ENCODE results near the gene POU2F3. TPM values are rescaled to one million over a fixed set of nuclear protein-coding genes. Genes with fewer than 3 reads are reported as not detected.

The POU2F3 gene
- total RNA-seq, 1 donor from 2014 or later = not detected

DNA sequence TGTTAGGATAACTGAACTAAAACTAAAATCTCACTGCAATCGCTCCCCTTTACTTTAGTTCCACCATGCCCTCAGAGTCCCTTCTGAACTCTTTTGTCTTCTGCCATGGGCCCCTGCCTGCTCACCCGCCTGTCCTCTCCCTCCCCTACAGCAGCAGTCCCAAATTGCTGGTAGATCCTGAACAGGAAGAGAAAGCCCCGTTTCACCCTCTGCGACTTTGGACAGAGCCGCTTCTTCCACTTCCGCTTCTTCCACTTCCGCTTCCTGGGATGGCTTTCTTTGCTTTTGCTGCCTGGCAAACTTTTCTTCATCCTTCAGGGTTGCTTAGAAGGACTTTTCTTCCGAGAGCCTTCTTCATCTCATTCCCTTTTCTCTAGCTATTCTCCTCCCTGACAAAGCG, 49.5 kb downstream of the POU2F3 start:
- Mint-ChIP-seq H3K4me1 (ENCODE audit: unreplicated experiment) (no peaks in the 10 kb centered on the region), H3K4me3 (ENCODE audit: unreplicated experiment) (no peak overlapping the region), H3K27me3 (ENCODE audit: unreplicated experiment) (peaks cover 60% of the 10 kb centered on the region), H3K36me3 (ENCODE audit: unreplicated experiment) (no peaks in the 10 kb centered on the region), H3K9me3 (ENCODE audit: unreplicated experiment) (no peaks in the 10 kb centered on the region), H3K27ac (ENCODE audit: unreplicated experiment) (no peak overlapping the region)
- TF ChIP-seq, protein P1, sequence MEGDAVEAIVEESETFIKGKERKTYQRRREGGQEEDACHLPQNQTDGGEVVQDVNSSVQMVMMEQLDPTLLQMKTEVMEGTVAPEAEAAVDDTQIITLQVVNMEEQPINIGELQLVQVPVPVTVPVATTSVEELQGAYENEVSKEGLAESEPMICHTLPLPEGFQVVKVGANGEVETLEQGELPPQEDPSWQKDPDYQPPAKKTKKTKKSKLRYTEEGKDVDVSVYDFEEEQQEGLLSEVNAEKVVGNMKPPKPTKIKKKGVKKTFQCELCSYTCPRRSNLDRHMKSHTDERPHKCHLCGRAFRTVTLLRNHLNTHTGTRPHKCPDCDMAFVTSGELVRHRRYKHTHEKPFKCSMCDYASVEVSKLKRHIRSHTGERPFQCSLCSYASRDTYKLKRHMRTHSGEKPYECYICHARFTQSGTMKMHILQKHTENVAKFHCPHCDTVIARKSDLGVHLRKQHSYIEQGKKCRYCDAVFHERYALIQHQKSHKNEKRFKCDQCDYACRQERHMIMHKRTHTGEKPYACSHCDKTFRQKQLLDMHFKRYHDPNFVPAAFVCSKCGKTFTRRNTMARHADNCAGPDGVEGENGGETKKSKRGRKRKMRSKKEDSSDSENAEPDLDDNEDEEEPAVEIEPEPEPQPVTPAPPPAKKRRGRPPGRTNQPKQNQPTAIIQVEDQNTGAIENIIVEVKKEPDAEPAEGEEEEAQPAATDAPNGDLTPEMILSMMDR (IDR thresholded peaks at IDR 0.05) = no peak
- DNase-seq (ENCODE audit: extremely low spot score, unreplicated experiment) = no peak

DNA sequence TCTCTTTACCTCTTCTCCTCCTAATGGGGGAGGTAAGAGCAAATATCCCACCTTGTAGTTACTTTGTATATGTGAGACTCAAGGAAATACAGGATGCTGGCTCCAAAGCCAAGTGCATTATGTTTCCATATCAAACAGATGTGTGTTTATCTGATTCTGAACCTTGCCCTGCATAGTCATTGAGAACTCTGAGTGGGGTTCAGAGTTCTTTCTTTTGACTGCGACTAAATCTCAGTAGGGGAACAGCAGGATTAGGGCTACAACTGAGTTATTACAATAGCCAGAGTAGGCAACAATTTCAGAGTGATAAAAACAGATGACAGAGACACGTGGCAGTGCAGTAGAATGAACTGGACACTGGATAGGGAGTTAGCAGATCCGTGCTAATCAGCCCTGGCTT, 51.0 kb downstream of the POU2F3 start:
- H3K4me3 Mint-ChIP-seq (ENCODE audit: unreplicated experiment) = no peak overlapping the region
- TF ChIP-seq, protein P1 (IDR thresholded peaks at IDR 0.05) = no peak
- H3K36me3 Mint-ChIP-seq (ENCODE audit: unreplicated experiment) = no peaks in the 10 kb centered on the region
- no peaks in the 10 kb centered on the region for H3K9me3 Mint-ChIP-seq (ENCODE audit: unreplicated experiment)
- H3K4me1 Mint-ChIP-seq (ENCODE audit: unreplicated experiment) = no peaks in the 10 kb centered on the region
- peaks cover 74% of the 10 kb centered on the region for H3K27me3 Mint-ChIP-seq (ENCODE audit: unreplicated experiment)
- H3K27ac Mint-ChIP-seq (ENCODE audit: unreplicated experiment) = no peak overlapping the region
- no peak for DNase-seq (ENCODE audit: extremely low spot score, unreplicated experiment)

DNA sequence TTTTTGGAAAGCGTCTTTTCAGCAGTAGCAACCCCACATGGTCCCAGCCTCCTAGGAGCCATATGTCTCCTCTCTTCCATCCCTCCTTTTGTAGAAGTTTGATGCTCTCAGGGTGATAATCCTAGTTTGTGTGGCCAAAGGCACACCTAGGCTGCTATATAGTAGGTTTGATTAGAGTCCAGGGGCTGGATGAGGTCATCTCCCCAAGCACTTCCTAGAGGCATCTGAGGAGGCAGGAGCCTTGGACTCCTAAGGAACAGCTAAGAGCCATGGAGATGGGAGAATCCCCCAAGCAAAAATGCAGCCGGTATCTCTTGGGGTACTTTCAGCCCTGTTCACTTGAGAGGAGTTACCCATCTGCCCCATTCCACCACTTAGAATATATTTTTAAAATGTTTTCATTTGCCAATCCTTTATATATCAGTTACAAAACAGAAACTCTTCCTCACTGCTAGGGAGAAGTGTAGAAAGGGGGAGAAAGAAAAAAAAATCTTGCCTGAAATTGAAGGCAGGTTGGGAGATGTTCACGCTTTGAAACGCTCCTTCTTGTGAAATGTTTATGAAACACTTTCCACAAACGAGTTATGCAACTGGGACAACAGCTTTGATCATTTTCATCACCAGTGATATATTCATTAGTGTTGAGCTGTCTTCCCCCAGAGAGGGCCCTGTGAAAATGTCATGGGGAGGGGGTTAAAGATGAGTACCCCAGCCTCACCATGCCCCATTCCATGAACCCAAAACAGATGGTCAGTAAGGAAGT, 53.3 kb downstream of the POU2F3 start:
- no peak overlapping the region for H3K4me3 Mint-ChIP-seq (ENCODE audit: unreplicated experiment)
- H3K36me3 Mint-ChIP-seq (ENCODE audit: unreplicated experiment) = no peaks in the 10 kb centered on the region
- no peak for DNase-seq (ENCODE audit: extremely low spot score, unreplicated experiment)
- no peaks in the 10 kb centered on the region for H3K4me1 Mint-ChIP-seq (ENCODE audit: unreplicated experiment)
- no peak overlapping the region for H3K27ac Mint-ChIP-seq (ENCODE audit: unreplicated experiment)
- peaks cover 80% of the 10 kb centered on the region for H3K27me3 Mint-ChIP-seq (ENCODE audit: unreplicated experiment)
- H3K9me3 Mint-ChIP-seq (ENCODE audit: unreplicated experiment) = no peaks in the 10 kb centered on the region
- TF ChIP-seq, protein P1 (IDR thresholded peaks at IDR 0.05) = no peak

DNA sequence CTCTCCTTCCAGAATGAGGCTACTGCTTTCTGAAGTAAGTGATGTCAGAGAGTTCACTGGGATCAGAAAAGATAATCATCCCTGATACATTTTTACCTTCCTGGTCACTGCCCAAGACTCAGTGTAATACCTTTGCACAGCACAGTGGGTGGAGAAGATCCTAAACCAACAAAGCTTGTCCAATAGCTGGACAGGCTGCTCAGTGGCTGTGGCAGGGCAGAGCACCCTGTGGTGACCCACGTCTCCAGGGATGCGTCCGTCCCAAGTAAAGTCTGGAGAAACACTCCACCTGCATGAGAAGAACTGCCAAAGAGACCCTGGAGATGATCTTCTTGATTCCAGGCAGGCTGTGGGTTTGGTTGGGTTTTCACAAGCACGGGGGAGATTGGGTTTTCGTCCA, 54.2 kb downstream of the POU2F3 start:
- Mint-ChIP-seq H3K9me3 (ENCODE audit: unreplicated experiment) (no peaks in the 10 kb centered on the region), H3K27ac (ENCODE audit: unreplicated experiment) (no peak overlapping the region), H3K4me1 (ENCODE audit: unreplicated experiment) (no peaks in the 10 kb centered on the region), H3K27me3 (ENCODE audit: unreplicated experiment) (peaks cover 80% of the 10 kb centered on the region), H3K4me3 (ENCODE audit: unreplicated experiment) (no peak overlapping the region), H3K36me3 (ENCODE audit: unreplicated experiment) (no peaks in the 10 kb centered on the region)
- TF ChIP-seq, protein P1 (IDR thresholded peaks at IDR 0.05) = no peak
- DNase-seq (ENCODE audit: extremely low spot score, unreplicated experiment) = no peak

- H3K27ac Mint-ChIP-seq (ENCODE audit: unreplicated experiment) = no peak overlapping the region
- H3K36me3 Mint-ChIP-seq (ENCODE audit: unreplicated experiment) = no peaks in the 10 kb centered on the region
- no peaks in the 10 kb centered on the region for H3K4me1 Mint-ChIP-seq (ENCODE audit: unreplicated experiment)
- no peaks in the 10 kb centered on the region for H3K9me3 Mint-ChIP-seq (ENCODE audit: unreplicated experiment)
- DNase-seq (ENCODE audit: extremely low spot score, unreplicated experiment) = no peak
- no peak overlapping the region for H3K4me3 Mint-ChIP-seq (ENCODE audit: unreplicated experiment)
- TF ChIP-seq, protein P1 (IDR thresholded peaks at IDR 0.05) = no peak
- H3K27me3 Mint-ChIP-seq (ENCODE audit: unreplicated experiment) = peaks cover 74% of the 10 kb centered on the region
Observed at GRCh38 chr11:120295099-120295498, 55.2 kb downstream of the POU2F3 start.
